IPS-15b (cell line): ENCODE measurements around the gene SON.
"Not testable (repeated sequence)": the region's sequence is repeated elsewhere in the genome, so short reads cannot be mapped to it uniquely, and the experiment has no call there.

Experiments
- H3K27me3 ChIP-seq: one replicate; pipeline ENCODE4 v1.6.1; 2013; ENCODE audit warnings: low read length; ENCODE audit not compliant: control insufficient read depth, insufficient read depth
- H3K36me3 ChIP-seq: one replicate; pipeline ENCODE4 v1.6.1; 2013; ENCODE audit warnings: low read length; ENCODE audit not compliant: control insufficient read depth, insufficient read depth
- H3K4me1 ChIP-seq: one replicate; pipeline ENCODE4 v1.6.1; 2013; ENCODE audit warnings: mild to moderate bottlenecking, low read length; ENCODE audit not compliant: control insufficient read depth, insufficient read depth
- H3K4me3 ChIP-seq: one replicate; pipeline ENCODE4 v1.5.1; 2013; ENCODE audit warnings: low read depth, low read length
- H3K9ac ChIP-seq: one replicate; pipeline ENCODE4 v1.6.1; 2013; ENCODE audit warnings: low read depth, mild to moderate bottlenecking, low read length
- H3K9me3 ChIP-seq: one replicate; pipeline ENCODE4 v1.6.1; 2013; ENCODE audit warnings: mild to moderate bottlenecking, low read length; ENCODE audit not compliant: control insufficient read depth, insufficient read depth

SON gene

GRCh38 chr21:33560965-33561364, 18.1 kb downstream of the SON start:
- Histone ChIP-seq H3K36me3 (peaks cover 27% of the 10 kb centered on the region), H3K4me3 (no peak overlapping the region), H3K9ac (no peak overlapping the region), H3K27me3 (no peaks in the 10 kb centered on the region), H3K9me3 (no peaks in the 10 kb centered on the region), H3K4me1 (no peaks in the 10 kb centered on the region)

- H3K4me1 ChIP-seq: no peaks in the 10 kb centered on the region
- H3K4me3 ChIP-seq: no peak overlapping the region
- H3K27me3 ChIP-seq: no peaks in the 10 kb centered on the region
- H3K9ac ChIP-seq: no peak overlapping the region
- H3K36me3 ChIP-seq: peaks cover 27% of the 10 kb centered on the region
- no peaks in the 10 kb centered on the region for H3K9me3 ChIP-seq
Measured at GRCh38 chr21:33561373-33561772, 18.5 kb downstream of the SON start.

GRCh38 chr21:33562389-33562788, 19.6 kb downstream of the SON start:
- Histone ChIP-seq H3K9ac (no peak overlapping the region), H3K36me3 (peaks cover 25% of the 10 kb centered on the region), H3K27me3 (no peaks in the 10 kb centered on the region), H3K4me1 (no peaks in the 10 kb centered on the region), H3K4me3 (no peak overlapping the region), H3K9me3 (no peaks in the 10 kb centered on the region)

GRCh38 chr21:33566514-33566913, 23.7 kb downstream of the SON start:
- Histone ChIP-seq H3K27me3 (no peaks in the 10 kb centered on the region), H3K4me1 (no peaks in the 10 kb centered on the region), H3K9me3 (no peaks in the 10 kb centered on the region), H3K4me3 (no peak overlapping the region), H3K9ac (no peak overlapping the region), H3K36me3 (no peaks in the 10 kb centered on the region)

- Histone ChIP-seq H3K9me3 (no peaks in the 10 kb centered on the region), H3K9ac (no peak overlapping the region), H3K27me3 (no peaks in the 10 kb centered on the region), H3K4me1 (no peaks in the 10 kb centered on the region), H3K36me3 (no peaks in the 10 kb centered on the region), H3K4me3 (no peak overlapping the region)
Measured at GRCh38 chr21:33567914-33568313, 25.1 kb downstream of the SON start.

GRCh38 chr21:33568448-33568847, 25.6 kb downstream of the SON start:
- no peaks in the 10 kb centered on the region for H3K36me3 ChIP-seq
- no peaks in the 10 kb centered on the region for H3K9me3 ChIP-seq
- no peaks in the 10 kb centered on the region for H3K27me3 ChIP-seq
- no peak overlapping the region for H3K9ac ChIP-seq
- no peaks in the 10 kb centered on the region for H3K4me1 ChIP-seq
- no peak overlapping the region for H3K4me3 ChIP-seq

GRCh38 chr21:33569991-33570390, 27.2 kb downstream of the SON start:
- Histone ChIP-seq H3K4me3 (no peak overlapping the region), H3K4me1 (no peaks in the 10 kb centered on the region), H3K9me3 (no peaks in the 10 kb centered on the region), H3K9ac (no peak overlapping the region), H3K36me3 (peaks cover 7% of the 10 kb centered on the region), H3K27me3 (no peaks in the 10 kb centered on the region)

GRCh38 chr21:33572350-33572749, 29.5 kb downstream of the SON start:
- Histone ChIP-seq H3K9ac (no peak overlapping the region), H3K4me3 (no peak overlapping the region), H3K27me3 (no peaks in the 10 kb centered on the region), H3K4me1 (no peaks in the 10 kb centered on the region), H3K9me3 (no peaks in the 10 kb centered on the region), H3K36me3 (peaks cover 7% of the 10 kb centered on the region)

- not testable (repeated sequence) for H3K36me3 ChIP-seq, H3K9ac ChIP-seq, H3K9me3 ChIP-seq, H3K27me3 ChIP-seq, H3K4me3 ChIP-seq, H3K4me1 ChIP-seq
Measured at GRCh38 chr21:33576741-33577141, 33.9 kb downstream of the SON start.

GRCh38 chr21:33578214-33578613, 35.4 kb downstream of the SON start:
- H3K4me3 ChIP-seq: no peak overlapping the region
- H3K9ac ChIP-seq: no peak overlapping the region
- H3K4me1 ChIP-seq: no peaks in the 10 kb centered on the region
- no peaks in the 10 kb centered on the region for H3K9me3 ChIP-seq
- peaks cover 7% of the 10 kb centered on the region for H3K36me3 ChIP-seq
- no peaks in the 10 kb centered on the region for H3K27me3 ChIP-seq

GRCh38 chr21:33578959-33579542, 36.2 kb downstream of the SON start:
- Histone ChIP-seq H3K9ac (no peak overlapping the region), H3K4me1 (no peaks in the 10 kb centered on the region), H3K4me3 (no peak overlapping the region), H3K27me3 (no peaks in the 10 kb centered on the region), H3K36me3 (peaks cover 3% of the 10 kb centered on the region), H3K9me3 (no peaks in the 10 kb centered on the region)

- no peak overlapping the region for H3K4me3 ChIP-seq
- H3K27me3 ChIP-seq: no peaks in the 10 kb centered on the region
- H3K36me3 ChIP-seq: peaks cover 3% of the 10 kb centered on the region
- peaks cover 12% of the 10 kb centered on the region for H3K4me1 ChIP-seq
- H3K9ac ChIP-seq: no peak overlapping the region
- H3K9me3 ChIP-seq: no peaks in the 10 kb centered on the region
Measured at GRCh38 chr21:33584455-33584854, 41.6 kb downstream of the SON start.
